RWPE2 (cell line): ENCODE data around the gene MANSC4.

Source experiments
- ATAC-seq: fragments of 200-7000 bp; cut with Tn5 transposase; 3 replicates; pipeline ENCODE4 v1.9.1; 2021; ENCODE audit warnings: low read depth
- DNase-seq: peaks from one replicate; pipeline ENCODE4 v3.0.0-alpha.2; 2020; ENCODE audit warnings: low spot score
- H3K27ac ChIP-seq: fragments of 450-650 bp; 2 replicates; pipeline ENCODE4 v1.5.1; 2017; ENCODE audit warnings: mild to moderate bottlenecking; ENCODE audit not compliant: poor library complexity, severe bottlenecking
- H3K27me3 ChIP-seq: fragments of 250-450 bp; sonication (Bioruptor Pico); 2 replicates; pipeline ENCODE4 v1.5.1; 2021; ENCODE audit warnings: mild to moderate bottlenecking, moderate library complexity; ENCODE audit not compliant: insufficient read depth, poor library complexity, severe bottlenecking
- H3K36me3 ChIP-seq: fragments of 250-450 bp; sonication (Bioruptor Pico); 2 replicates; pipeline ENCODE4 v1.5.1; 2020; ENCODE audit warnings: low read depth, mild to moderate bottlenecking, moderate library complexity
- H3K4me1 ChIP-seq: fragments of 250-450 bp; sonication (Bioruptor Pico); 2 replicates; pipeline ENCODE4 v1.5.1; 2021; ENCODE audit warnings: mild to moderate bottlenecking, moderate library complexity; ENCODE audit not compliant: insufficient read depth, poor library complexity, severe bottlenecking
- H3K4me3 ChIP-seq: fragments of 250-450 bp; sonication (Bioruptor Pico); 2 replicates; pipeline ENCODE4 v1.5.1; 2021; ENCODE audit warnings: mild to moderate bottlenecking, moderate library complexity; ENCODE audit not compliant: severe bottlenecking
- H3K9me3 ChIP-seq: fragments of 250-450 bp; sonication (Bioruptor Pico); 2 replicates; pipeline ENCODE4 v1.5.1; 2021; ENCODE audit warnings: mild to moderate bottlenecking, moderate library complexity; ENCODE audit not compliant: severe bottlenecking
- CTCF ChIP-seq: fragments of 450-650 bp; IDR thresholded peaks from one replicate; pipeline ENCODE4 v1.5.1; 2017; ENCODE audit warnings: mild to moderate bottlenecking, moderate library complexity; ENCODE audit not compliant: poor library complexity, severe bottlenecking

Gene MANSC4

GRCh38 chr12:27802936-27803335, 22.9 kb upstream of the MANSC4 start:
- H3K4me3 ChIP-seq, result no peak overlapping the region
- ATAC-seq (no peak), DNase-seq (no peak)
- H3K36me3 ChIP-seq, result peaks cover 9% of the 10 kb centered on the region
- H3K27me3 ChIP-seq, result no peaks in the 10 kb centered on the region
- no peaks in the 10 kb centered on the region for H3K9me3 ChIP-seq
- H3K4me1 ChIP-seq, result no peaks in the 10 kb centered on the region
- no peak for TF ChIP-seq CTCF
- H3K27ac ChIP-seq, result no peak overlapping the region

- no peak for DNase-seq
- no peaks in the 10 kb centered on the region for H3K27me3 ChIP-seq
- H3K4me3 ChIP-seq, result no peak overlapping the region
- H3K36me3 ChIP-seq, result peaks cover 12% of the 10 kb centered on the region
- no peak for ATAC-seq
- no peaks in the 10 kb centered on the region for H3K4me1 ChIP-seq
- no peak for TF ChIP-seq CTCF
- H3K9me3 ChIP-seq, result no peaks in the 10 kb centered on the region
- H3K27ac ChIP-seq, result no peak overlapping the region
These were observed 22.5 kb upstream of the MANSC4 start for GRCh38 chr12:27802511-27802910.

GRCh38 chr12:27801630-27802029, 21.6 kb upstream of the MANSC4 start:
- no peaks in the 10 kb centered on the region for H3K27me3 ChIP-seq

GRCh38 chr12:27800819-27801218, 20.8 kb upstream of the MANSC4 start:
- no peak for TF ChIP-seq CTCF
- Histone ChIP-seq H3K27me3 (no peaks in the 10 kb centered on the region), H3K4me3 (no peak overlapping the region), H3K4me1 (no peaks in the 10 kb centered on the region), H3K27ac (no peak overlapping the region), H3K36me3 (peaks cover 12% of the 10 kb centered on the region), H3K9me3 (no peaks in the 10 kb centered on the region)
- ATAC-seq (no peak), DNase-seq (no peak)

More at GRCh38 chr12:27801630-27802029, 21.6 kb upstream of the MANSC4 start:
- H3K9me3 ChIP-seq, result no peaks in the 10 kb centered on the region
- no peak overlapping the region for H3K27ac ChIP-seq
- no peak for ATAC-seq
- no peak for DNase-seq
- H3K4me3 ChIP-seq, result no peak overlapping the region
- peaks cover 12% of the 10 kb centered on the region for H3K36me3 ChIP-seq
- no peak for TF ChIP-seq CTCF
- no peaks in the 10 kb centered on the region for H3K4me1 ChIP-seq

- no peak for ATAC-seq
- H3K27me3 ChIP-seq, result no peaks in the 10 kb centered on the region
- no peak overlapping the region for H3K27ac ChIP-seq
- H3K36me3 ChIP-seq, result peaks cover 12% of the 10 kb centered on the region
- no peaks in the 10 kb centered on the region for H3K4me1 ChIP-seq
- TF ChIP-seq CTCF, result no peak
- DNase-seq, result no peak
- no peak overlapping the region for H3K4me3 ChIP-seq
- H3K9me3 ChIP-seq, result no peaks in the 10 kb centered on the region
These were observed 17.4 kb upstream of the MANSC4 start for GRCh38 chr12:27797301-27798025.
